Nephron progenitor cell (in vitro differentiated cells): ENCODE results near the gene IGF2BP1.

Experiments
- DNase-seq: peaks from one replicate; pipeline ENCODE4 v3.0.0; 2021
- H3K27ac Mint-ChIP-seq: 2 replicates; pipeline ENCODE4 v1.8.0; 2021; ENCODE audit warnings: mild to moderate bottlenecking, moderate library complexity, mixed read lengths
- H3K27me3 Mint-ChIP-seq: 2 replicates; pipeline ENCODE4 v1.8.0; 2021; ENCODE audit warnings: mild to moderate bottlenecking, low read depth, mixed read lengths; ENCODE audit not compliant: poor library complexity
- H3K36me3 Mint-ChIP-seq: 2 replicates; pipeline ENCODE4 v1.8.0; 2021; ENCODE audit warnings: low read depth, mixed read lengths
- H3K4me1 Mint-ChIP-seq: 2 replicates; pipeline ENCODE4 v1.8.0; 2021; ENCODE audit warnings: mixed read lengths
- H3K4me3 Mint-ChIP-seq: 2 replicates; pipeline ENCODE4 v1.8.0; 2021; ENCODE audit warnings: mild to moderate bottlenecking, moderate library complexity, mixed read lengths
- H3K9me3 Mint-ChIP-seq: 2 replicates; pipeline ENCODE4 v1.8.0; 2021; ENCODE audit warnings: mild to moderate bottlenecking, moderate library complexity, mixed read lengths
- CTCF ChIP-seq: fragments of 200-600 bp; sonication (generic); IDR thresholded peaks from 2 replicates; pipeline ENCODE4 v1.5.0; 2021; ENCODE audit warnings: antibody characterized with exemption

IGF2BP1 gene

GRCh38 chr17:48993305-48993704 lies 3.9 kb upstream of the IGF2BP1 start:
- peak overlapping the region; percentile 97 for H3K4me3 Mint-ChIP-seq
- no peak for DNase-seq
- H3K27ac Mint-ChIP-seq, result peak overlapping the region; percentile 97
- H3K4me1 Mint-ChIP-seq, result peaks cover 57% of the 10 kb centered on the region
- no peak for TF ChIP-seq CTCF
- H3K36me3 Mint-ChIP-seq, result no peaks in the 10 kb centered on the region
- H3K27me3 Mint-ChIP-seq, result peaks cover 3% of the 10 kb centered on the region
- no peaks in the 10 kb centered on the region for H3K9me3 Mint-ChIP-seq

GRCh38 chr17:48993951-48994350 lies 3.2 kb upstream of the IGF2BP1 start:
- Mint-ChIP-seq H3K4me1 (peaks cover 57% of the 10 kb centered on the region), H3K9me3 (no peaks in the 10 kb centered on the region), H3K36me3 (peaks cover 5% of the 10 kb centered on the region), H3K27ac (peak overlapping the region; percentile 98), H3K27me3 (peaks cover 8% of the 10 kb centered on the region), H3K4me3 (peak overlapping the region; percentile 97)
- TF ChIP-seq CTCF, result no peak
- DNase-seq, result no peak

GRCh38 chr17:48994549-48995303 lies 2.5 kb upstream of the IGF2BP1 start:
- DNase-seq, result no peak
- H3K4me3 Mint-ChIP-seq, result peak overlapping the region; percentile 97
- H3K4me1 Mint-ChIP-seq, result peaks cover 56% of the 10 kb centered on the region

GRCh38 chr17:48995304-48995973 lies 1.7 kb upstream of the IGF2BP1 start:
- Mint-ChIP-seq H3K27ac (peak overlapping the region; percentile 99), H3K27me3 (peaks cover 8% of the 10 kb centered on the region), H3K4me3 (peak overlapping the region; percentile 97), H3K4me1 (peaks cover 54% of the 10 kb centered on the region), H3K9me3 (no peaks in the 10 kb centered on the region), H3K36me3 (peaks cover 20% of the 10 kb centered on the region)
- no peak for TF ChIP-seq CTCF
- peak; percentile 42 for DNase-seq

More at GRCh38 chr17:48994549-48995303, 2.5 kb upstream of the IGF2BP1 start:
- peaks cover 8% of the 10 kb centered on the region for H3K27me3 Mint-ChIP-seq
- TF ChIP-seq CTCF, result no peak
- H3K9me3 Mint-ChIP-seq, result no peaks in the 10 kb centered on the region
- H3K27ac Mint-ChIP-seq, result peak overlapping the region; percentile 99
- peaks cover 13% of the 10 kb centered on the region for H3K36me3 Mint-ChIP-seq

GRCh38 chr17:48995974-48996721 lies 1.0 kb upstream of the IGF2BP1 start:
- peak; percentile 89 for DNase-seq
- TF ChIP-seq CTCF, result no peak
- H3K9me3 Mint-ChIP-seq, result no peaks in the 10 kb centered on the region
- H3K4me3 Mint-ChIP-seq, result peak overlapping the region; percentile 97
- H3K36me3 Mint-ChIP-seq, result peaks cover 27% of the 10 kb centered on the region
- peak overlapping the region; percentile 99 for H3K27ac Mint-ChIP-seq
- peaks cover 8% of the 10 kb centered on the region for H3K27me3 Mint-ChIP-seq
- peaks cover 52% of the 10 kb centered on the region for H3K4me1 Mint-ChIP-seq
